Measurements from ENCODE around the gene DPP7.

The DPP7 gene

DNA sequence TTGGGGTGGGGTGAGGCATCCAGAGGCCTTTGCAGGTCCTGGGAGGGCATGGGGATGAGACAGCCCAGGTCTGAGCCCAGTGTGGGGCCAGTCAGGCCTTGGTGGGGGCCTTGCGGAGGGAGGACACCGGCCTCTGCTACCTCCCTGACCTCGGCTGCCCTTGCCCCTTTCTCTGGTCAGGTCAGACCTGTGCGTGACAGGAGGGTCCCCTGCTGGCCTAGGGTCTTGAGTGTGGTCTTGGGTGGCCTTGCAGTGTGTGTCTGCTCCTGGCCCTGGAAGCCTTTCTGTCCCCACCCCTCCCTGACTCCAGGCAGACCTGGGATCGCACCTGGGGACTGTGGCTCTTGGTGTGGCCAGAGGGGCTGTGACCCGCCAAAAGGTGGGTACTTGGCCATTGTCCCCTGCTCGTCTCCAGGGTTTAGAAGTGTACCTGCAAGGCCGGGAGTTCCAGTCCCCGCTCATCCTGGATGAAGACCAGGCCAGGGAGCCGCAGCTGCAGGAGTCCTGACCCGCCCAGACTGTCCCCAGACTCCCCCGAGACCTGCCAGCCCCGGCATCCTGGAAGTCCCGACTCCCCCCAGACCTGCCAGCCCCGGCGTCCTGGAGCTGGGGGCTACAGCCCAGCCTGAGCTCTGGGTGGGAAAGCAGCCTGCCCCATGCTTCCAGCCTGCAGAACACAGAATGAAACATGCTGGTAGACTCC lies 32.2 kb downstream of the DPP7 start:
- no peak for TF ChIP-seq CTCF (IDR thresholded peaks at IDR 0.05; ENCODE audit: insufficient read depth, low read depth, low read length, missing control alignments)
- DNase-seq (ENCODE audit: low read depth), result no peak
- H3K4me3 ChIP-seq (ENCODE audit: low read depth, low read length), result no peak overlapping the region

DNA sequence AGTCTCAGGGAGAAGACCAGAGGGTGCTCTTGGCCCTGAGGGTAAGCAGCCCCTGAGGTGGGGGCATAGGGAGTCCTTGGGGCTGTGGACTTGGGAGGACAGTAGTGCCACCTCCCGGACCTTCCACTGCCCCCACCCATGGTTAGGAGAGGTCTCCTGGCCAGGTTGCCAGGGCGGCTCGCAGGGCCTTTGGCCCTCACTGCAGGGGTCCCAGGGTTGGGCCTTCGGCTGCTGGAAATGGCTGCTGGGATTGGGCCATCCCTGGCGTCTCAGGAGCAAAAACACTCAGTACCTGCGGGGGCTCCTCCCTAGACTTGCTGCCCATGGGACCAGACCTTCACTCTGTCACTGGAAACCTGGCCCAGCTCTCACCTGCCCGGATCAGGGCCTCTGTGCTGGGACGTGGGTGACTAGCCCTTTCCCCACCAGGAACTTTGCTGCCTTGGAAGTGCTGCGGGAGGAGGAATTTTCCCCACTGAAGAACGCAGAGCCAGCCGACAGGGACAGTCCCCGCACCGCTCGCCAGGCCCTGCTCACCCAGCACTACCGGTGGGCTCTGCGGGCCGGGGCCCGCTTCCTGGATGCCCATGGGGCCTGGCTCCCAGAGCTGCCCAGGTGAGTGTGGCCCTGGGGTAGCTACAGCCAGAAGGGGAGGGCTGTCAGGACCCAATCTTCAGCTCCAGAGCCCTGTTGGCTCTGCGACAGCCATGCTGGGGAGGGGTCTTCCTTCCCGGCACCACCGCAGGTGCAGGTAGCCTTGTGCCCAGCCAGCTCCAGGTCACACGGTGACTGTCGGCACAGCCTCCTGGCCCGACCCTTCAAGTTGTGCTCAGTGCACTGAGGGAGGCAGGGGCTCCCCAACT lies 34.0 kb downstream of the DPP7 start:
- no peak for TF ChIP-seq CTCF (IDR thresholded peaks at IDR 0.05; ENCODE audit: insufficient read depth, low read depth, low read length, missing control alignments)
- DNase-seq (ENCODE audit: low read depth), result no peak
- no peak overlapping the region for H3K4me3 ChIP-seq (ENCODE audit: low read depth, low read length)

- no peak overlapping the region for H3K4me3 ChIP-seq (ENCODE audit: low read depth, low read length)
- TF ChIP-seq CTCF (IDR thresholded peaks at IDR 0.05; ENCODE audit: insufficient read depth, low read depth, low read length, missing control alignments), result no peak
- DNase-seq (ENCODE audit: low read depth), result no peak
Observed at GRCh38 chr9:137079401-137079787, 35.1 kb downstream of the DPP7 start.

DNA sequence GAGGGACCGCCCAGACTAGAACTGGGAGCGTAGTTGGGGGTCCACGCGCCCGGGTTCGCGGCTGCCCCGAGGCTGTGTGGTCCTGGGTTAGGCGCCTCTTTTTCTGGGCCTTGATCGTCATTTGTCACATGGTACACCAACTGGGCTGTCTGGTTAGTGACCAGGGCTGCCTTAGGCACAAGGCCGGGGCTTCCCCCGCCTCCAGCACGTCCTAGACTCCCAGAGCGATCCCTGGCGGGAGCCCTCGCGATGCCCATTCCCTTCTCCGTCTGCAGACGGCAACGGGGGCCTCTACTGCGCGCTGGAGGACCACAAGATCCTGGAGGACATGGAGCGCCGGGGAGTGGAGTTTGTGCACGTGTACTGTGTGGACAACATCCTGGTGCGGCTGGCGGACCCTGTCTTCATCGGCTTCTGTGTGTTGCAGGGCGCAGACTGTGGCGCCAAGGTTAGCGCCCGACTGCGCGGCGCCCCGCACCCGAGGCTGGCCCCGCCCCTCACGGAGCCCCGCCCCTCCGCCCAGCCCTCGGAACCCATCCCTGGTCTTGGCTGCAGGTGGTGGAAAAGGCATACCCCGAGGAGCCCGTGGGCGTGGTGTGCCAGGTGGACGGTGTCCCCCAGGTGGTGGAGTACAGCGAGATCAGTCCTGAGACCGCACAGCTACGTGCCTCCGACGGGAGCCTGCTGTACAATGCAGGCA lies 35.7 kb downstream of the DPP7 start:
- TF ChIP-seq CTCF (IDR thresholded peaks at IDR 0.05; ENCODE audit: insufficient read depth, low read depth, low read length, missing control alignments), result no peak
- DNase-seq (ENCODE audit: low read depth), result no peak
- peak overlapping the region; percentile 73 for H3K4me3 ChIP-seq (ENCODE audit: low read depth, low read length)

DNA sequence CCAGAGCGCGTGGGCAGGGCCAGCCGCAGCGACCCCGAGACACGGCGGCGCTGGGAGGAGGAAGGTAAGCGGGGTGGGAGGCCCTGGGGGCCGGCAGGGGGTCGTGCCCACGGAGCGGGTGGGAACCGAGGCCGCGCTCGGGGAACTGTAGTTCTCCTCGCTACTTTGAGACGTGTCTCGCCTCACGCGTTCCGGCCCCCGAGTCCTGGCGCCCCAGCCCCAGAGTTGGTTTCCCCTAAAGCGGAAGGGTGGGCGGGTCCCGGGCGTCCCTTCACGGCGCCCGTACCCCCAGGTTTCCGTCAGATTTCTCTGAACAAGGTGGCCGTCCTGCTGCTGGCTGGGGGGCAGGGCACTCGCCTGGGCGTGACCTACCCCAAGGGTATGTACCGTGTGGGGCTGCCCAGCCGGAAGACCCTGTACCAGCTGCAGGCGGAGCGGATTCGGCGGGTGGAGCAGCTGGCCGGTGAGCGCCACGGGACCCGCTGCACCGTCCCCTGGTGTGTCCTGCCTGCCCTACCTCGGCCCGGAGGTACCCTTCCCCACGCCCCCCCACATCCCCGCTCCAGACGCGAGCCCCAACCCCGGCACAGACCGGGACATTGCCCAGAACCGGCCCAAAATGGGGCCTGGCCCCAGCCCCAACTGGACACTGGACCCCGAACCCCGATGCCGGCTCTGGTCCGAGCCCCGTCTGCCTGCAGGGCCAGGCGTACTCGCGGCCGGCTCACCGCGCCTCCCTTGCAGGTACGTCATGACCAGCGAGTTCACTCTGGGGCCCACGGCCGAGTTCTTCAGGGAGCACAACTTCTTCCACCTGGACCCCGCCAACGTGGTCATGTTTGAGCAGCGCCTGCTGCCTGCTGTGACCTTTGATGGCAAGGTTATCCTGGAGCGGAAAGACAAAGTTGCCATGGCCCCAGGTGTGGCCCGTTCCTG lies 36.5 kb downstream of the DPP7 start:
- no peak for TF ChIP-seq CTCF (IDR thresholded peaks at IDR 0.05; ENCODE audit: insufficient read depth, low read depth, low read length, missing control alignments)
- peak; percentile 66 for DNase-seq (ENCODE audit: low read depth)
- H3K4me3 ChIP-seq (ENCODE audit: low read depth, low read length), result peak overlapping the region; percentile 73

All from GM12865 (cell line).